H1 (cell line): ENCODE results near the gene HJURP. TPM values are rescaled to one million over a fixed set of nuclear protein-coding genes. Genes with fewer than 3 reads are reported as not detected.
A peak's percentile ranks its signal among the peaks of the same experiment; 100 is the strongest.

Source experiments
- CTCF ChIA-PET: fragments of 300-600 bp; sonication (Branson Sonifier 250); formaldehyde crosslinking; loops from one replicate; lab custom pipeline; 2021; ENCODE audit not compliant: partially characterized antibody; lab: Charles Lee
- POLR2A ChIA-PET: fragments of 300-600 bp; sonication (Branson Sonifier 250); formaldehyde crosslinking; loops from one replicate; lab custom pipeline; 2021; ENCODE audit warnings: inconsistent platforms; ENCODE audit not compliant: partially characterized antibody; lab: Charles Lee
- DNase-seq, 2 experiments: peaks; one replicate each; pipeline versions ENCODE4 v3.0.0 to v3.0.0-alpha.2; 2010 to 2022; ENCODE audit warnings: low spot score in 2 of 2, low read depth in 1 of 2, mixed read lengths in 1 of 2
- FAIRE-seq: peaks from 2 replicates; lab custom pipeline; 2011; peaks lifted over from hg19 to GRCh38; lab: Jason Lieb, UNC
- H2AFZ ChIP-seq: 2 replicates; pipeline ENCODE4 v1.8.1; 2012; ENCODE audit warnings: low read length, inconsistent platforms
- H2AK5ac ChIP-seq: 2 replicates; pipeline ENCODE4 v1.6.1; 2013; ENCODE audit warnings: low read depth, low read length
- H2BK120ac ChIP-seq: replicated peaks from 2 replicates; pipeline ENCODE3; 2013; ENCODE audit warnings: low read depth, low read length, inconsistent platforms
- H2BK12ac ChIP-seq: 2 replicates; pipeline ENCODE4 v1.6.1; 2013; ENCODE audit warnings: low read depth, low read length
- H2BK15ac ChIP-seq: 2 replicates; pipeline ENCODE4 v1.6.1; 2013; ENCODE audit warnings: low read length
- H2BK20ac ChIP-seq: 2 replicates; pipeline ENCODE4 v1.6.1; 2013; ENCODE audit warnings: low read length
- H2BK5ac ChIP-seq: 2 replicates; pipeline ENCODE4 v1.6.1; 2013; ENCODE audit warnings: low read depth, low read length
- H3K14ac ChIP-seq: 2 replicates; pipeline ENCODE4 v1.6.1; 2013; ENCODE audit warnings: inconsistent platforms; ENCODE audit not compliant: insufficient read length
- H3K18ac ChIP-seq: 2 replicates; pipeline ENCODE4 v1.6.1; 2013; ENCODE audit warnings: low read length; ENCODE audit errors: extremely low read depth
- H3K23ac ChIP-seq: 2 replicates; pipeline ENCODE4 v1.6.1; 2013; ENCODE audit warnings: inconsistent platforms; ENCODE audit not compliant: insufficient read length
- H3K23me2 ChIP-seq: 2 replicates; pipeline ENCODE4 v1.6.1; 2013; ENCODE audit warnings: low read depth, low read length
- H3K27ac ChIP-seq: 2 replicates; pipeline ENCODE4 v1.6.1; 2011; ENCODE audit warnings: low read depth, low read length, inconsistent platforms
- H3K27me3 ChIP-seq, 4 experiments: replicated peaks in 1 of 4; 1 replicate in 1 of 4; 2 replicates in 3 of 4; pipeline versions ENCODE4 v1.6.1 to v1.8.1; 2011 to 2013; ENCODE audit warnings: low read length in 3 of 4, mild to moderate bottlenecking in 3 of 4, inconsistent platforms in 2 of 4, mixed read lengths in 2 of 4, moderate library complexity in 1 of 4; ENCODE audit not compliant: control insufficient read depth in 3 of 4, insufficient read depth in 3 of 4; ENCODE audit errors: extremely low read depth in 1 of 4
- H3K36me3 ChIP-seq, 4 experiments: 2 replicates each; pipeline versions ENCODE4 v1.6.1 to v1.8.1; 2011 to 2013; ENCODE audit warnings: mild to moderate bottlenecking in 4 of 4, low read length in 3 of 4, moderate library complexity in 2 of 4, control low read depth in 1 of 4, inconsistent platforms in 1 of 4; ENCODE audit not compliant: insufficient read depth in 4 of 4, control insufficient read depth in 2 of 4
- H3K4ac ChIP-seq: replicated peaks from 2 replicates; pipeline ENCODE3; 2013; ENCODE audit warnings: low read length, low read depth, mixed read lengths, inconsistent platforms; ENCODE audit not compliant: insufficient read length
- H3K4me1 ChIP-seq, 4 experiments: replicated peaks in 1 of 4; 1 replicate in 1 of 4; 2 replicates in 3 of 4; pipeline versions ENCODE4 v1.6.1 to v1.8.1; 2011 to 2013; ENCODE audit warnings: low read length in 3 of 4, inconsistent platforms in 2 of 4, mixed read lengths in 1 of 4; ENCODE audit not compliant: insufficient read depth in 4 of 4, control insufficient read depth in 3 of 4
- H3K4me2 ChIP-seq, 2 experiments: 2 replicates each; pipeline versions ENCODE4 v1.6.1 to v1.8.1; 2011 to 2013; ENCODE audit warnings: low read depth in 2 of 2, low read length in 2 of 2, control low read depth in 1 of 2, inconsistent platforms in 1 of 2, mild to moderate bottlenecking in 1 of 2; ENCODE audit not compliant: insufficient read depth in 1 of 2
- H3K4me3 ChIP-seq, 4 experiments: fragments of 200-600, 300-600 bp in 1 of 4; sonication (generic), shearing (Covaris generic), sonication (Bioruptor Twin) in 1 of 4; 2 replicates each; pipeline versions ENCODE4 v1.5.1 to v1.8.1; 2011 to 2016; ENCODE audit warnings: low read length in 4 of 4, low read depth in 3 of 4, control low read depth in 2 of 4, inconsistent platforms in 2 of 4, mild to moderate bottlenecking in 2 of 4, mixed read lengths in 1 of 4, moderate library complexity in 1 of 4; ENCODE audit not compliant: insufficient read depth in 2 of 4; ENCODE audit errors: extremely low read depth in 1 of 4
- H3K56ac ChIP-seq: replicated peaks from 2 replicates; pipeline ENCODE3; 2013; ENCODE audit warnings: low read depth, mild to moderate bottlenecking, mixed read lengths, low read length, inconsistent platforms; ENCODE audit not compliant: insufficient read length
- H3K79me1 ChIP-seq: 2 replicates; pipeline ENCODE4 v1.6.1; 2013; ENCODE audit warnings: low read depth, low read length, control low read depth
- H3K79me2 ChIP-seq, 2 experiments: 2 replicates each; pipeline versions ENCODE4 v1.6.1 to v1.8.1; 2012 to 2013; ENCODE audit warnings: low read length in 2 of 2, mild to moderate bottlenecking in 2 of 2, inconsistent platforms in 1 of 2; ENCODE audit not compliant: insufficient read depth in 2 of 2, control insufficient read depth in 1 of 2
- H3K9ac ChIP-seq, 4 experiments: replicated peaks in 1 of 4; 1 replicate in 1 of 4; 2 replicates in 3 of 4; pipeline versions ENCODE4 v1.6.1 to v1.8.1; 2011 to 2013; ENCODE audit warnings: low read depth in 3 of 4, low read length in 3 of 4, control low read depth in 2 of 4, mild to moderate bottlenecking in 2 of 4, moderate library complexity in 2 of 4, inconsistent platforms in 1 of 4; ENCODE audit errors: extremely low read depth in 1 of 4
- H3K9me3 ChIP-seq, 2 experiments: 2 replicates each; pipeline versions ENCODE4 v1.6.1 to v1.8.1; 2012 to 2013; ENCODE audit warnings: mild to moderate bottlenecking in 2 of 2, moderate library complexity in 2 of 2, control low read depth in 1 of 2, inconsistent platforms in 1 of 2, low read depth in 1 of 2, low read length in 1 of 2, mixed read lengths in 1 of 2; ENCODE audit not compliant: insufficient read depth in 2 of 2
- H4K20me1 ChIP-seq, 2 experiments: replicated peaks in 1 of 2; 2 replicates each; pipeline versions ENCODE3 to v1.8.1; 2011 to 2013; ENCODE audit warnings: inconsistent platforms in 2 of 2, low read length in 2 of 2, mild to moderate bottlenecking in 1 of 2; ENCODE audit not compliant: insufficient read depth in 2 of 2, control insufficient read depth in 1 of 2
- H4K5ac ChIP-seq: 2 replicates; pipeline ENCODE4 v1.6.1; 2013; ENCODE audit warnings: low read length, low read depth, mixed read lengths, inconsistent platforms; ENCODE audit not compliant: insufficient read length
- H4K8ac ChIP-seq: 2 replicates; pipeline ENCODE4 v1.8.0; 2013; ENCODE audit warnings: mild to moderate bottlenecking, moderate library complexity, low read length, inconsistent platforms; ENCODE audit not compliant: insufficient read depth; ENCODE audit errors: extremely low read depth
- H4K91ac ChIP-seq: replicated peaks from 2 replicates; pipeline ENCODE3; 2013; ENCODE audit warnings: low read length, mixed read lengths, inconsistent platforms; ENCODE audit not compliant: insufficient read length
- TAF7 ChIP-seq: optimal IDR thresholded peaks from 2 replicates; pipeline ENCODE3; 2011; ENCODE audit warnings: low read depth, mild to moderate bottlenecking, inconsistent platforms, low read length, moderate library complexity, borderline replicate concordance
- TEAD4 ChIP-seq: IDR thresholded peaks from 2 replicates; pipeline ENCODE4 v1.6.1; 2012; ENCODE audit warnings: low read depth, low read length, inconsistent platforms, mixed read lengths
- WGBS, 2 experiments: shearing (Covaris generic) in 1 of 2; methylation state at CpG; one replicate each; pipeline versions ENCODE4 v1.1.6 to v1.1.7; 2013 to 2015; ENCODE audit warnings: low lambda C conversion rate in 2 of 2, mixed read lengths in 2 of 2, inconsistent platforms in 1 of 2, low coverage in 1 of 2, missing lambda C conversion rate in 1 of 2; ENCODE audit not compliant: insufficient replicate concordance in 2 of 2, insufficient coverage in 1 of 2, insufficient read length in 1 of 2; ENCODE audit errors: extremely low coverage in 1 of 2, missing lambda C conversion rate in 1 of 2; 5-methylcytosine and 5-hydroxymethylcytosine counted together
- polyA plus RNA-seq, 7 experiments: library from polyadenylated mRNA; depleted of rRNA in 3 of 7; stranded (reverse) in 5 of 7; unstranded in 2 of 7; fragments of >200 nt in 5 of 7; fragments of 200-250 nt in 2 of 7; gene quantifications; 1 replicate in 5 of 7; 2 replicates in 1 of 7; 4 replicates in 1 of 7; pipeline versions ENCODE4 v1.2.1 to v1.2.3, GENCODE V29; 2011 to 2013; ENCODE audit warnings: missing spikeins in 2 of 7, mixed read lengths in 2 of 7
- total RNA-seq: library from RNA; stranded (reverse); fragmentation: NEBNext Ultra II Directional; extraction: Animal tissue kit (Norgen Biotek cat#: 25700); gene quantifications from 2 replicates; pipeline ENCODE4 v1.2.1, GENCODE V29; 2021

HJURP gene
- total and polyA plus RNA-seq, 2 of the 8 experiments (the other 6 are each of a cell fraction or from before 2014, with no cell fraction given), result 49.3 to 60.5 TPM

DNA sequence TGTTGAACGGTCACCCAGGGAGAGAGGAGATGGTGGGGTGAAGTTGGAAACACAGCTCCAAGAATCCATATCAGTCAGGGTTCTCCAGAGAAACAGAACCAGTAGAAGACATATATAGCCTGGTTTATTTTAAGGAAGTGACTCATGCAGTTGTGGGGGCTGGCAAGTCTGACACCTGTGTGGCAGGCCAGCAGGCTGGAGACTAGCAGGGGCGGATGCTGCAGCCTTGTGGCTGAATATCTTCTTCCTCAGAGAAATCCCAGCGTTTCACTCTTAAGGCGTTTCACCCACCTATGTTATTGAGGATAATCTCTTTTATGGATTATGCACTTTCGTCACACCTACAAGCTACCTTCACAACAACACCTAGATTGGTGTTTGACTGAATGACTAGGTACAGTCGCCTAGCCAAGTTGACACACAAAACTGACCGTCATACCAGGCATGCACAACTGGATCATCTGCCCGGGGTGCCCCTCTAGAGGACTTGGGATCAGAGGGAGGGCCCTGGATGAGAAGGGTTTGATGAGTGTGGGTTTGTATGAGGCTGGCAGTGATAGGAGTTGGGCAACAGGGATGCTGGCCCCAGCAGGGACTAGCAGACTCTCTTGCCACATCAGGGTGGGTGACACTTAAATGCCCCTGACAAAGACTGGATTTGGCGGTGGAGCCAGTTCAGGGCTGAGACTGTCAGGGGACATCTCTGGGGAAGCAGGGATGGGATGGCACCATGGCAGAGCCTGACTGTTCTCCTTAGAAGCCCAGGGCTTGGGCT lies 52.8 kb downstream of the HJURP start:
- H2BK20ac ChIP-seq, result no peak overlapping the region
- no peaks in the 10 kb centered on the region for H3K27me3 ChIP-seq
- no peaks in the 10 kb centered on the region for H3K36me3 ChIP-seq
- ChIA-PET CTCF (interaction anchor here (1.0 kb wide), 1 partner anchor 16 kb away, joined by 3 read pairs; no protein-coding TSS in a partner anchor), POLR2A (no interaction called here)
- H3K18ac ChIP-seq, result no peak overlapping the region
- H3K23me2 ChIP-seq, result no peaks in the 10 kb centered on the region
- no peak overlapping the region for H2BK5ac ChIP-seq
- H3K4me3 ChIP-seq, result no peak overlapping the region
- no peak overlapping the region for H3K4me2 ChIP-seq
- H3K27ac ChIP-seq, result no peak overlapping the region
- no peak overlapping the region for H3K14ac ChIP-seq
- H4K5ac ChIP-seq, result no peak overlapping the region
- no peak overlapping the region for H2AFZ ChIP-seq
- H3K79me2 ChIP-seq, result no peaks in the 10 kb centered on the region
- no peaks in the 10 kb centered on the region for H4K20me1 ChIP-seq
- H4K8ac ChIP-seq, result no peak overlapping the region
- no peak overlapping the region for H2BK120ac ChIP-seq
- no peak overlapping the region for H4K91ac ChIP-seq
- no peaks in the 10 kb centered on the region for H3K79me1 ChIP-seq
- DNase-seq, result peak in 1 of 2 experiments; percentile 13
- no peak overlapping the region for H3K4ac ChIP-seq
- no peak overlapping the region for H3K9ac ChIP-seq
- H3K4me1 ChIP-seq, result no peaks in the 10 kb centered on the region
- no peak overlapping the region for H2BK15ac ChIP-seq
- no peak overlapping the region for H3K56ac ChIP-seq
- no peak overlapping the region for H2BK12ac ChIP-seq
- TF ChIP-seq TAF7 (no peak), TEAD4 (no peak)
- H3K9me3 ChIP-seq, result peaks cover 0 to 4% of the 10 kb centered on the region in 2 experiments; a peak in 3 of 4 replicates
- H3K23ac ChIP-seq, result no peak overlapping the region
- no peak for FAIRE-seq
- WGBS, 2 experiments, result 81% methylated on average over 9 of the region's 9 CpGs; no CpG with 5 or more reads in 1 of the 2 experiments
- no peak overlapping the region for H2AK5ac ChIP-seq
